GM12891 (cell line): ENCODE data around the gene TXNDC2.
"Not testable (repeated sequence)": the region's sequence is repeated elsewhere in the genome, so short reads cannot be mapped to it uniquely, and the experiment has no call there.

Experiments used
- DNase-seq: peaks from one replicate; pipeline ENCODE4 v3.0.0; 2011; ENCODE audit warnings: low spot score; ENCODE audit not compliant: insufficient read length
- FAIRE-seq: peaks from 2 replicates; lab custom pipeline; 2011; peaks lifted over from hg19 to GRCh38; lab: Jason Lieb, UNC
- PAX5 ChIP-seq: IDR thresholded peaks from 2 replicates; pipeline ENCODE4 v1.6.1; 2011; ENCODE audit warnings: low read length, moderate library complexity, mild to moderate bottlenecking; ENCODE audit not compliant: insufficient read depth, severe bottlenecking
- POLR2A ChIP-seq: IDR thresholded peaks from 2 replicates; pipeline ENCODE4 v1.6.1; 2011; ENCODE audit warnings: low read depth, low read length, control low read depth
- POLR2AphosphoS5 ChIP-seq: IDR thresholded peaks from 2 replicates; pipeline ENCODE4 v1.6.1; 2011; ENCODE audit warnings: low read depth, low read length, control low read depth
- POU2F2 ChIP-seq: IDR thresholded peaks from 2 replicates; pipeline ENCODE4 v1.6.1; 2011; ENCODE audit warnings: low read depth, mild to moderate bottlenecking, control low read depth, low read length, moderate library complexity
- SPI1 ChIP-seq: IDR thresholded peaks from 2 replicates; pipeline ENCODE4 v1.6.1; 2011; ENCODE audit warnings: low read depth, low read length, control low read depth
- TAF1 ChIP-seq: IDR thresholded peaks from 2 replicates; pipeline ENCODE4 v1.6.1; 2011; ENCODE audit warnings: low read depth, low read length, control low read depth

TXNDC2 gene

GRCh38 chr18:9849407-9850283 lies 36.1 kb upstream of the TXNDC2 start:
- DNase-seq (no peak), FAIRE-seq (peak; percentile 68)
- no peak for TF ChIP-seq POLR2A
- no peak for TF ChIP-seq PAX5
- TF ChIP-seq POLR2AphosphoS5 = no peak
- no peak for TF ChIP-seq TAF1
- no peak for TF ChIP-seq POU2F2
- no peak for TF ChIP-seq SPI1

- TF ChIP-seq SPI1 (no peak), POLR2A (no peak)
- DNase-seq = no peak
- no peak for FAIRE-seq
Measured at GRCh38 chr18:9850309-9850708, 35.5 kb upstream of the TXNDC2 start.

GRCh38 chr18:9851511-9851910 lies 34.3 kb upstream of the TXNDC2 start:
- FAIRE-seq (no peak), DNase-seq (no peak)
- TF ChIP-seq POU2F2 (no peak), POLR2AphosphoS5 (no peak), PAX5 (no peak), TAF1 (no peak), SPI1 (no peak), POLR2A (no peak)

- DNase-seq (no peak), FAIRE-seq (no peak)
- TF ChIP-seq PAX5 (no peak), POLR2AphosphoS5 (no peak), POU2F2 (no peak), TAF1 (no peak), POLR2A (no peak), SPI1 (no peak)
Measured at GRCh38 chr18:9852266-9853081, 33.3 kb upstream of the TXNDC2 start.

GRCh38 chr18:9854801-9855676 lies 30.7 kb upstream of the TXNDC2 start:
- no peak for FAIRE-seq
- DNase-seq = no peak

GRCh38 chr18:9855681-9856080 lies 30.1 kb upstream of the TXNDC2 start:
- no peak for TF ChIP-seq POU2F2
- TF ChIP-seq POLR2AphosphoS5 = no peak
- no peak for TF ChIP-seq TAF1
- FAIRE-seq = no peak
- DNase-seq = no peak

More at GRCh38 chr18:9854801-9855676, 30.7 kb upstream of the TXNDC2 start:
- TF ChIP-seq POU2F2 (no peak), POLR2AphosphoS5 (no peak), TAF1 (no peak), PAX5 (no peak), SPI1 (no peak), POLR2A (no peak)

- DNase-seq = no peak
- FAIRE-seq = no peak
- TF ChIP-seq POLR2AphosphoS5 (no peak), POU2F2 (no peak), POLR2A (no peak), TAF1 (no peak), PAX5 (no peak), SPI1 (no peak)
Measured at GRCh38 chr18:9856092-9856491, 29.7 kb upstream of the TXNDC2 start.

- not testable (repeated sequence) for DNase-seq, FAIRE-seq
Measured at GRCh38 chr18:9857479-9857998, 28.2 kb upstream of the TXNDC2 start.

GRCh38 chr18:9858642-9859041 lies 27.1 kb upstream of the TXNDC2 start:
- TF ChIP-seq POU2F2 (no peak), SPI1 (no peak), POLR2A (no peak), POLR2AphosphoS5 (no peak), PAX5 (no peak), TAF1 (no peak)
- no peak for FAIRE-seq
- no peak for DNase-seq
